GM12891 (cell line): ENCODE data around the gene AHSP.

Experiments used
- PAX5 ChIP-seq: IDR thresholded peaks from 2 replicates; pipeline ENCODE4 v1.6.1; 2011; ENCODE audit warnings: low read length, moderate library complexity, mild to moderate bottlenecking; ENCODE audit not compliant: insufficient read depth, severe bottlenecking
- POLR2A ChIP-seq: IDR thresholded peaks from 2 replicates; pipeline ENCODE4 v1.6.1; 2011; ENCODE audit warnings: low read depth, low read length, control low read depth
- POLR2AphosphoS5 ChIP-seq: IDR thresholded peaks from 2 replicates; pipeline ENCODE4 v1.6.1; 2011; ENCODE audit warnings: low read depth, low read length, control low read depth
- TAF1 ChIP-seq: IDR thresholded peaks from 2 replicates; pipeline ENCODE4 v1.6.1; 2011; ENCODE audit warnings: low read depth, low read length, control low read depth

DNA sequence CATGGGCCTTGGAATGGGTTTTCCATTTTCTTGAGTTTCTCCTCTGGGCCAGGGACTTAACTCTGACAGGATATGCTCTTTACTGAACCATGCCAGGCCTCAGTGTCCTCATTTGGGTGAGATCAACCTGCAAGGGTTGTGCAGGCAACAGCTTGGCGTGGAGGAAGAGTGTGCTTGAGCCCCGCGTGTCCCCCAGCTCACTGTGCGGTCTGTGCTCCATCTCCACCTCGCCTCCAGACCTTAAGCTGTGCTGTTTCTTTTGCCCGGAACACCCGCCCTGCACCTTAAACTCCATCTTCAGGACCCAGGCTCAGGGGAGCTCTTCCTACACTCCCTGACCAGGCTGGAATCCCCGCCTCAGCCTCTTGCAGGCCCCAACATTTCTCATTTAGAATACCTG lies 29.2 kb upstream of the AHSP start:
- TF ChIP-seq PAX5: no peak
- TF ChIP-seq POLR2A: no peak
- TF ChIP-seq POLR2AphosphoS5: no peak
- no peak for TF ChIP-seq TAF1
